Measurements from ENCODE around the gene GEMIN2. TPM values are rescaled to one million over a fixed set of nuclear protein-coding genes. Genes with fewer than 3 reads are reported as not detected.

Gene GEMIN2
- total and polyA plus RNA-seq, 8 donors, result 1.7 to 56.9 (median 8.0) TPM; not detected in 1

DNA sequence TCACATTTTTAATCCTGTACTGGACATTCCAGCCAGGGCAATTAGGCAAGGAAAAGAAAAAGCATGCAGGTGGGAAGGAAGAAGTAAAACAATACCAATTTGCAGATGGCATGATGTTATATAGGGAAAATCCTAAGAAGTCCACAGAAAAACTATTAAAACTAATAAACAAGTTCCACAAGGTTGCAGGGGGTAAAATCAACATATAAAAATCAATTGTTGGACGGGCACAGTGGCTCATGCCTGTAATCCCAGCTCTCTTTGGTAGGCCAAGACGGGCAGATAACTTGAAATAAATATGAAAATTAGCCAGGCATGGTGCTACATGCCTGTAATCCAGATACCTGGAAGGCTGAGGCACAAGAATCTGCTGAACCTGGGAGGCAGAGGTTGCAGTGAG lies 43.0 kb upstream of the GEMIN2 start:
- intact Hi-C loops (cut with DNase I; ENCODE audit: low total_unique reads), result no loop called here
- Histone ChIP-seq H3K9me3 (no peaks in the 10 kb centered on the region), H3K4me3 (no peak overlapping the region), H3K4me1 (no peaks in the 10 kb centered on the region), H3K36me3 (peaks cover 30 to 96% (median 88%) of the 10 kb centered on the region in 4 donors), H3K27ac (no peak overlapping the region), H3K27me3 (no peaks in the 10 kb centered on the region)
- 82 to 100% (median 89%) methylated on average over 2 of the region's 2 CpGs for WGBS, 5 donors
- no peak for DNase-seq
- TF ChIP-seq EP300 (IDR thresholded peaks at IDR 0.05) (no peak), POLR2AphosphoS5 (IDR thresholded peaks at IDR 0.05) (no peak), POLR2A (IDR thresholded peaks at IDR 0.05) (no peak)
- TF ChIP-seq, protein P1, sequence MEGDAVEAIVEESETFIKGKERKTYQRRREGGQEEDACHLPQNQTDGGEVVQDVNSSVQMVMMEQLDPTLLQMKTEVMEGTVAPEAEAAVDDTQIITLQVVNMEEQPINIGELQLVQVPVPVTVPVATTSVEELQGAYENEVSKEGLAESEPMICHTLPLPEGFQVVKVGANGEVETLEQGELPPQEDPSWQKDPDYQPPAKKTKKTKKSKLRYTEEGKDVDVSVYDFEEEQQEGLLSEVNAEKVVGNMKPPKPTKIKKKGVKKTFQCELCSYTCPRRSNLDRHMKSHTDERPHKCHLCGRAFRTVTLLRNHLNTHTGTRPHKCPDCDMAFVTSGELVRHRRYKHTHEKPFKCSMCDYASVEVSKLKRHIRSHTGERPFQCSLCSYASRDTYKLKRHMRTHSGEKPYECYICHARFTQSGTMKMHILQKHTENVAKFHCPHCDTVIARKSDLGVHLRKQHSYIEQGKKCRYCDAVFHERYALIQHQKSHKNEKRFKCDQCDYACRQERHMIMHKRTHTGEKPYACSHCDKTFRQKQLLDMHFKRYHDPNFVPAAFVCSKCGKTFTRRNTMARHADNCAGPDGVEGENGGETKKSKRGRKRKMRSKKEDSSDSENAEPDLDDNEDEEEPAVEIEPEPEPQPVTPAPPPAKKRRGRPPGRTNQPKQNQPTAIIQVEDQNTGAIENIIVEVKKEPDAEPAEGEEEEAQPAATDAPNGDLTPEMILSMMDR (IDR thresholded peaks at IDR 0.05), result no peak

DNA sequence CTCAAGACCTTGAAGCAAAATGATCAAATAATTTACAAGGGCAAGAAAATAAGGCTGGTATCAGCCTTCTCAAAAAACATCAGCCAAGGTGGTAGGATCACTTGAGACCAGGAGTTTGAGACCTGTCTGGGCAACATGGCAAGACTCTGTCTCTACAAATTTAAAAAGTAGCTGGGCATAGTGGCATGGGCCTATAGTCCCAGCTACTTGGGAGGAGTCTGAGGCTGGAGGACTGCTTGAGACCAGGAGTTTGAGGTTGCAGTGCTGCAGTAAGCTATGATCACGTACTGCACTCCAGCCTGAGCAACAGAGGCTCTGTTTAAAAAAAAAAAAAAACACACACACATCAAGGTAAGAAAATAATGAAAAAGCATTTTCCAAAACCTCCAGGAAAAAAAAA lies 33.2 kb upstream of the GEMIN2 start:
- Histone ChIP-seq H3K9me3 (no peaks in the 10 kb centered on the region), H3K27me3 (no peaks in the 10 kb centered on the region), H3K36me3 (peaks cover 38 to 99% (median 97%) of the 10 kb centered on the region in 4 donors), H3K27ac (no peak overlapping the region), H3K4me3 (no peak overlapping the region), H3K4me1 (no peaks in the 10 kb centered on the region)
- WGBS, 5 donors, result 90 to 100% (median 94%) methylated on average over 1 of the region's 1 CpG
- TF ChIP-seq POLR2AphosphoS5 (IDR thresholded peaks at IDR 0.05) (no peak), EP300 (IDR thresholded peaks at IDR 0.05) (no peak), POLR2A (IDR thresholded peaks at IDR 0.05) (no peak)
- TF ChIP-seq, protein P1 (IDR thresholded peaks at IDR 0.05), result no peak
- intact Hi-C loops (cut with DNase I; ENCODE audit: low total_unique reads), result no loop called here
- DNase-seq, result no peak

DNA sequence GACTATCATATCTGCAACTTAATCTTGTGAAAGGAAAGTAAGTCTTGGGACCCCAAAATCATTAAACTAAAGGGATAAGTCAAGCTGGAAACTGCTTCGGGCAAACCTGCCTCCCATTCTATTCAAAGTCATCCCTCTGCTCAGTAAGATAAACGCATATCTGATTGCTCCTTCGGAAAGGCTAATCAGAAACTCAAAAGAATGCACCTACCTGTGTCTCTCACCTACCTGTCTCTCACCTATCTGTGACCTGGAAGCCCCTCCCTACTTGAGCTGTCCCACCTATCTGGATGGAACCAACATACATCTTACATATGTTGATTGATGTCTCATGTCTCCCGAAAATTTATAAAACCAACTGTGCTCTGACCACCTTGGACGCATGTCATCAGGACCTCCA lies 31.0 kb upstream of the GEMIN2 start:
- no peak overlapping the region for H3K27ac ChIP-seq
- no peak for DNase-seq
- H3K36me3 ChIP-seq, result peaks cover 47 to 99% (median 97%) of the 10 kb centered on the region in 4 donors
- no peak overlapping the region for H3K4me3 ChIP-seq
- H3K27me3 ChIP-seq, result no peaks in the 10 kb centered on the region
- TF ChIP-seq, protein P1 (IDR thresholded peaks at IDR 0.05), result no peak
- TF ChIP-seq EP300 (IDR thresholded peaks at IDR 0.05), result no peak
- no peak for TF ChIP-seq POLR2AphosphoS5 (IDR thresholded peaks at IDR 0.05)
- TF ChIP-seq POLR2A (IDR thresholded peaks at IDR 0.05), result no peak
- no peaks in the 10 kb centered on the region for H3K4me1 ChIP-seq
- intact Hi-C loops (cut with DNase I; ENCODE audit: low total_unique reads), result no loop called here
- 62 to 76% (median 68%) methylated on average over 5 of the region's 5 CpGs for WGBS, 5 donors
- no peaks in the 10 kb centered on the region for H3K9me3 ChIP-seq

DNA sequence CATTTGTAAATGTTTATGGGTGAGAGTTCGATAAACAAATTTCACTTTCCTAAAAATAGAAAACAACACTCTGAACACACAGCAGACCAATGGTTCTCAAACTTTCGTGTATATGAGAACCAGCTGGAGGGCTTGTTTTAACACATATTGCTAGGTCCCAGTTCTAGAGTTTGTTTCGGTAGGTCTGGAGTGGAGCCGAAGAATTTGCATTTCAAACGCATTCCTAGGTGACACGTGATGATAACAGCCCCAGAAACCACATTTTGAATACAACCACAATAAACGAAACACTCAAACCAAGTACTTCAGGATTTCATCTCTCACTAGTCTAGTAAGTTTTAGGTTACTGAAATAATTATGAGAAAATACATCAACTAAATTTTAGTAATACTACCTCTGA lies 28.2 kb upstream of the GEMIN2 start:
- H3K4me3 ChIP-seq, result no peak overlapping the region
- intact Hi-C loops (cut with DNase I; ENCODE audit: low total_unique reads), result no loop called here
- H3K36me3 ChIP-seq, result peaks cover 61 to 100% (median 99%) of the 10 kb centered on the region in 4 donors
- 72 to 85% (median 81%) methylated on average over 7 of the region's 7 CpGs for WGBS, 5 donors
- TF ChIP-seq, protein P1 (IDR thresholded peaks at IDR 0.05), result no peak
- TF ChIP-seq EP300 (IDR thresholded peaks at IDR 0.05) (no peak), POLR2A (IDR thresholded peaks at IDR 0.05) (no peak), POLR2AphosphoS5 (IDR thresholded peaks at IDR 0.05) (no peak)
- H3K9me3 ChIP-seq, result no peaks in the 10 kb centered on the region
- H3K4me1 ChIP-seq, result peaks cover 0 to 6% (median 0%) of the 10 kb centered on the region in 4 donors
- H3K27me3 ChIP-seq, result no peaks in the 10 kb centered on the region
- no peak overlapping the region for H3K27ac ChIP-seq
- no peak for DNase-seq

Data from stomach (tissue), 9 donors.